ENCODE data around the gene TCF25.

TCF25 gene

DNA sequence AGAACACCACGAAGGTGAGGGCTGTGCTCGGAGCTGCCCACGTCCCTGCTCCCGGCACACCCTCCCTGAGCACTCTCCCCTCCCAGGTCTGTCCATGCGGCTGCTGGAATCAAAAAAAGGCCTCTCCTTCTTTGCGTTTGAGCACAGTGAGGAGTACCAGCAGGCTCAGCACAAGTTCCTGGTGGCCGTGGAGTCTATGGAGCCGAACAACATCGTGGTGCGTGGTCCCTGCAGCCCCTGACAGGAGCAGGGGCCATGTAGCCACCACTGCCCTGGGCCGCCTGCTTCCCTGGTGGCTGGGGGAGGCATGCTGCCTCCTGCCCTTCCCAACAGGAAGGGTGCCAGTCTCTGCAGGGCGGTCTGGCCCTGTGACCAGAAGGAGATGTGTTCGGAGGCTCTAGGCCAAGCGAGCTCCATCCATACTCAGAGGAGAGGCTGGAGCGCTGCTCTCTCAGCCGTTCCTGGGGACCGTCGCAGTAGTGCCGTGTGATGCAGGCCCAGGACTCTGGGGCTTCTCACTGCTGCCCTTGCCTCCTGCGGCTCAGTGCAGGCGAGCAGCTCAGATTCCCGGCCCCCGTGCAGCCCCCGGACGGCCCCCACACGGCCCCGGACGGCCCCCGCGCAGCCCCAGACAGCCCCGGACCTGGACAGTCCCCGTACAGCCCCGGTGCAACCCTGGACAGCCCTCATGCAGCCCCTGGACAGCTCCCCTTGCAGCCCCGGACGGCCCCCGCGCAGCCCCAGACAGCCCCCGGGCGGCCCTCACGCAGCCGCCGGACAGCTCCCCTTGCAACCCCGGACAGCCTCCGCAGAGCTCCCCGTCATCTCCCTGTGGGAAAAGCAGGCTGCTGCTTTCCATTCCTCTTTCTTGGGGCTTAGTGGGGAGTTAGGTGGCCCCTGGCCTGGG, 20.5 kb downstream of the TCF25 start:
- H3K27ac ChIP-seq (ENCODE audit: low read depth, low read length): no peak overlapping the region
- H3K9ac ChIP-seq (ENCODE audit: low read length): no peak overlapping the region
- peaks cover 51% of the 10 kb centered on the region for H3K36me3 ChIP-seq (ENCODE audit: control insufficient read depth, insufficient read depth, low read length)
- H3K4me1 ChIP-seq (ENCODE audit: control insufficient read depth, insufficient read depth, low read length): no peaks in the 10 kb centered on the region
- no peak overlapping the region for H3K4me3 ChIP-seq (ENCODE audit: low read length)
- no peaks in the 10 kb centered on the region for H3K27me3 ChIP-seq (ENCODE audit: control insufficient read depth, insufficient read depth, low read length)

DNA sequence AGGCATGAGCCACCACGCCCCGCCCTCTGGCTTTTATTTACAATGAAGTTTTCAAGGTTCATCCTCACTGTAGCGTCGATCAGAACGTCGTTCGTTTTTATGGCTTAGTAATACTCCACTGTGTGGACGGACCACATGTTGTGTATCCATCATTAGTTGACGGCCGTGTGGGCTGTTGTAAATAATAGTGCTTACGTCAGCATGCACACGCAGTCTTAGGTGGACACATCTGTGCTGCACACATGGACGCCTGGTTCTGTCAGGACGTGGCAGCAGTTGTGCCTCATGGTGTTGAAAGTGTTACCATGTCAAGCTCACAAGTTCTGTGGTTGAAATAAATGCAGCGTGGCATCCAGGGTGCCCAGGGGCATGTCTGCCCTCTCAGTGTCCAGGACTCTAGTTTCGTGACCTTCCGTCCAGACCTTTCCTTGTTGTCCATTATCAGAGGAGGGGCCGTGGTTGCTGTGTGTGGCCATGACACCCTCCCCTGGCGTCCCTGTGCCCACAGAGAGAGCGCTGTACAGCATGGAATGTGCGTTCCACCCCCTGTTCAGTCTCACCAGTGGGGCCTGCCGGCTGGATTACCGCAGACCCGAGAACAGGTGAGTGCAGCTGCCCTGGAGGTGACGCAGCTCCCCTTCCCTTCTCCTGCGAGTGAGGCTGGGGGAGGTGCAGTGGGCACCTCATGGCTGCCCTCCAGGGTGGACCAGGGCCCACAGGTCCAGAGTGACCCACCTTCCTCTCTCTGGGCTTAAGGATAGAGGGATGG, 22.3 kb downstream of the TCF25 start:
- Histone ChIP-seq H3K4me1 (ENCODE audit: control insufficient read depth, insufficient read depth, low read length) (no peaks in the 10 kb centered on the region), H3K36me3 (ENCODE audit: control insufficient read depth, insufficient read depth, low read length) (peaks cover 57% of the 10 kb centered on the region), H3K27me3 (ENCODE audit: control insufficient read depth, insufficient read depth, low read length) (no peaks in the 10 kb centered on the region), H3K9ac (ENCODE audit: low read length) (no peak overlapping the region), H3K4me3 (ENCODE audit: low read length) (no peak overlapping the region), H3K27ac (ENCODE audit: low read depth, low read length) (no peak overlapping the region)

DNA sequence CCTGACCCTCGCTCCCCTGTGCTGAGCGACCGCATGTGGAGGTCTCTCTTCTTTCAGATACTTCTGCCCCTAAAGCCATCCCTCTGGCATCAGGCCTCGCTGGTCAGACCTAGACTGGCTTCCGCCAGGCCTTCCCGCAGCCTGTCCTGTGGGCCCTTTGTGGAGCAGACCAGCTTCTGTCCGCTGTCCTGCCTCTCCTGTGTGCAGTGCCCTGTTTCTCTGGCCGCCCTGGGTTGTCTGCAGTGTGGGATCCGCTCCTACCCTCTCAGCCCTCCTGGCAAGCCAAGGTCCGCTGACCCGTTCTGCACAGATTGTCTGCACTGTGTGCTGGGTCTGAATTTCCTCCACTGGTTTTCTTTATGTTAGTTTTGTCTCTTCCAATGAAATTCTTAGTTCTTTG, 23.8 kb downstream of the TCF25 start:
- H3K4me3 ChIP-seq (ENCODE audit: low read length): no peak overlapping the region
- no peaks in the 10 kb centered on the region for H3K27me3 ChIP-seq (ENCODE audit: control insufficient read depth, insufficient read depth, low read length)
- H3K9ac ChIP-seq (ENCODE audit: low read length): no peak overlapping the region
- H3K27ac ChIP-seq (ENCODE audit: low read depth, low read length): no peak overlapping the region
- peaks cover 53% of the 10 kb centered on the region for H3K36me3 ChIP-seq (ENCODE audit: control insufficient read depth, insufficient read depth, low read length)
- H3K4me1 ChIP-seq (ENCODE audit: control insufficient read depth, insufficient read depth, low read length): no peaks in the 10 kb centered on the region

DNA sequence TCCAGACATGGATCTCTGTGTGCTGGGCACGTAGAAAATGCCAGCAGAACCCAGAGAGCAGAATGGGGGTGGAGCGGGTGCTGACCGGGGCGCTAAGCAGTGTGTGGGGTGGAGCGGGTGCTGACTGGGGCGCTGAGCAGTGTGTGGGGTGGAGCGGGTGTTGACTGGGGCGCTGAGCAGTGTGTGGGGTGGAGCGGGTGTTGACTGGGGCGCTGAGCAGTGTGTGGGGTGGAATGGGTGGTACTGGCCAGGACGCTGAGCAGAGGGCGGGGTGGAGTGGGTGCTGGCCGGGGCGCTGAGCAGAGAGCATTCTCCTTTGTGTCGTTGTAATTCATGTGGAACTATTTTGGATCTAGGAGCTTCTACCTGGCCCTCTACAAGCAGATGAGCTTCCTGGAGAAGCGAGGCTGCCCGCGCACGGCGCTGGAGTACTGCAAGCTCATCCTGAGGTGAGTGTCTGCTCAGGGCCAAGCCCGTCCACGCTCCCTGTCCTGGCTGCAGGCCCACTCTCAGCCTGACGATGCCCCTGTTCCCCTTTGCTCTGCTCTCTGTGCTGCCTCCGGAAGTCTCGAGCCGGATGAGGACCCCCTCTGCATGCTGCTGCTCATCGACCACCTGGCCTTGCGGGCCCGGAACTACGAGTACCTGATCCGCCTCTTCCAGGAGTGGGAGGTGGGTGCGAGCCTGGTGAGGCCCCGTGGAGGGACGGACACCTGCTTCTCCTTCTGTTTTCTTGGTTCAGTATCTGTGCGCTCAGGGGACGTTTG, 25.0 kb downstream of the TCF25 start:
- Histone ChIP-seq H3K4me3 (ENCODE audit: low read length) (no peak overlapping the region), H3K36me3 (ENCODE audit: control insufficient read depth, insufficient read depth, low read length) (peaks cover 48% of the 10 kb centered on the region), H3K4me1 (ENCODE audit: control insufficient read depth, insufficient read depth, low read length) (no peaks in the 10 kb centered on the region), H3K27ac (ENCODE audit: low read depth, low read length) (no peak overlapping the region), H3K27me3 (ENCODE audit: control insufficient read depth, insufficient read depth, low read length) (no peaks in the 10 kb centered on the region), H3K9ac (ENCODE audit: low read length) (no peak overlapping the region)

DNA sequence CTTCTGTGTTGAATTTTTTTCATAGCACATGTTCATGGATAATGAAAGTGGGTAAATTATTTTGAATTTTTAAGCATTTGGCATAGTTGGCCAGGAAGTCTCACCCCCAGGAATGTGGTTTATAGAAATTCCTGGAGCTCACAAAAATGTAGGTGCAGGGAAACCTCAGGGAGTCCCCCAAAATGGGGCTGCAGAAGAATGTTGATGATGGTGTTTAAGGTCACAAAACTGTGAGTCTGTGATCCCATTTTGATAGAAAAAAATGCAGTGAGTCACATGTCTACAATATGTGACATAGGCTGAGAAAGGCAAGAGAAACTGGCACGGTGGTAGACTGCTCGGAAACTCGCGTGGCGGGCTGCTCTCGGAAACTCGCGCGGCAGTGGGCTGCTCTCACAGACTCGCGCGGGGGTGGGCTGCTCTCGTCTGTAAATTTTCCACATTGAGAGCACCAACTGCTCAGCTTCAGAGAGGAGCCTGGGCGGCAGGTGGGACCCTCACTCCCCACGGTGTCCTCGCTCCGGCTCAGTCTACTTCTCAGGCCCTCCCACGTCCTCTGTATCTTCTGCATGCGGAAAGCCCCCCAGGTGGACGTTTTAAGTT, 26.6 kb downstream of the TCF25 start:
- Histone ChIP-seq H3K9ac (ENCODE audit: low read length) (no peak overlapping the region), H3K27ac (ENCODE audit: low read depth, low read length) (no peak overlapping the region), H3K27me3 (ENCODE audit: control insufficient read depth, insufficient read depth, low read length) (no peaks in the 10 kb centered on the region), H3K4me3 (ENCODE audit: low read length) (no peak overlapping the region), H3K4me1 (ENCODE audit: control insufficient read depth, insufficient read depth, low read length) (no peaks in the 10 kb centered on the region), H3K36me3 (ENCODE audit: control insufficient read depth, insufficient read depth, low read length) (peaks cover 48% of the 10 kb centered on the region)

DNA sequence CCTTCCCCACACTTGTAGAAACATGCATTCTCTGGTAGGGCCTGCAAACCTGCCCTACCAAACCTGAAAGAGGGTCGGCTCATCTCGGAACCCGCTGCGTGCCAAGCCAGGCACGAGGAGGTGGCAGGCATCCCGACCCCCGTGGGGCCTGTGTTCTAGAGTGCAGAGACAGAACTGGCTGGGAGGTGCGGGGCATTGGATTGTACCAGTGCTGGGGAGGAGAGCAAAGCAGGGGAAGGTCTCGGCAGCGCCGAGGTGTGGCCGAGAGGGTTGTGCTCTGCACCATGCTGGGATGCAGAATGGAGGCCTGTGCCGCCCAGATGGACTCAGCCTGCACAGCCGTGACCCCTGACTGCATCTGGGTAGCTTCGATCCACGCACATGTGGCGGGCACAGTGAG, 27.5 kb downstream of the TCF25 start:
- Histone ChIP-seq H3K4me1 (ENCODE audit: control insufficient read depth, insufficient read depth, low read length) (no peaks in the 10 kb centered on the region), H3K9ac (ENCODE audit: low read length) (no peak overlapping the region), H3K27ac (ENCODE audit: low read depth, low read length) (no peak overlapping the region), H3K27me3 (ENCODE audit: control insufficient read depth, insufficient read depth, low read length) (no peaks in the 10 kb centered on the region), H3K36me3 (ENCODE audit: control insufficient read depth, insufficient read depth, low read length) (peaks cover 48% of the 10 kb centered on the region), H3K4me3 (ENCODE audit: low read length) (no peak overlapping the region)

DNA sequence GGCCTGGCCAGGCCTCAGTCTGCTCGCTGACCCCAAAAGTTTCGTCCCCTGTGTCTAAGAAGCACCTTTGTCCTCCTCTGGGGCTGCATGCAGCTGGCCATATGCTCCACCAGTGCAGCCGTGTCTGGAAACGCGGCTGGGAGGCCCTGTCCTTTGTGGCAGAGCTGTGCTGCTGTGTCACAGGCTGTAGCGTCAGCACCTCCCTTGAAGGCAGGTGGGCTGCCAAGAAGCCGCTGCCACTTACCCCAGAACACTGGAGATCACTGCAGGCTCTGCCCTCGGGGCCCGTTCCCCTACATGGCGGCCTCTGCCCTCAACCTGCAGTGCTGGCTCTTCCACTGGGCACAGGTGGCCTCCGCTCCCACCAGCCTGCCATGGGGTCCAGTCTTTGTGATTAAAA, 29.6 kb downstream of the TCF25 start:
- H3K36me3 ChIP-seq (ENCODE audit: control insufficient read depth, insufficient read depth, low read length): peaks cover 52% of the 10 kb centered on the region
- H3K9ac ChIP-seq (ENCODE audit: low read length): no peak overlapping the region
- no peaks in the 10 kb centered on the region for H3K27me3 ChIP-seq (ENCODE audit: control insufficient read depth, insufficient read depth, low read length)
- H3K4me3 ChIP-seq (ENCODE audit: low read length): no peak overlapping the region
- H3K27ac ChIP-seq (ENCODE audit: low read depth, low read length): no peak overlapping the region
- H3K4me1 ChIP-seq (ENCODE audit: control insufficient read depth, insufficient read depth, low read length): no peaks in the 10 kb centered on the region

DNA sequence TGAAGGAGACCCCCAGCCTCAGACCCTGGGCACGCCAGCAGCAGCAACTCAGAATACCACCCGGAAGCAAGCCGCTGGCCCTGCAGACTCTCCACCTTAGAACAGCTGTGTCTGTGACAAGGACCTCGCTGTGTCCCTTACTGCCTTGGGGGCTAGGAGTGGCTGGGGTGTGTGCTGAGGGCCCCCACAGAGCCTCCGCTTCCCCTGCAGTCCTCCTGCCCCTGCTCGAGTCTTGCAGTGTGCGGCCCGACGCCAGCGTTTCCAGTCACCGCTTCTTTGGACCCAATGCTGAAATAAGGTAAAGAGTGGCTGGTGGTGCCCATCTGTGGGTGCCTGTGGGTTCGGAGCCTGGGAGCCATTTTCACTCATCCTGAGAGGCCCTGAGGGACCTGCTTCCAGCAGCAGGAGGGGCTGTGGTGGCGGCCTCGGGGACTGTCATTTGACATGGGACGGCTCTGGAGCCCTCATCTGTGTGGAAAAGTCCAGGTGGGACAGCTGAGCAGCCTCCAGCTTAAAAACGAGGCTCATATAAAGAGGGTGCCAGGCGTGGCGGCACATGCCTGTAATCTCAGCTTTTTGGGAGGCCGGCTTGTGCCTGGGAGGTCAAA, 30.6 kb downstream of the TCF25 start:
- H3K36me3 ChIP-seq (ENCODE audit: control insufficient read depth, insufficient read depth, low read length): peaks cover 48% of the 10 kb centered on the region

DNA sequence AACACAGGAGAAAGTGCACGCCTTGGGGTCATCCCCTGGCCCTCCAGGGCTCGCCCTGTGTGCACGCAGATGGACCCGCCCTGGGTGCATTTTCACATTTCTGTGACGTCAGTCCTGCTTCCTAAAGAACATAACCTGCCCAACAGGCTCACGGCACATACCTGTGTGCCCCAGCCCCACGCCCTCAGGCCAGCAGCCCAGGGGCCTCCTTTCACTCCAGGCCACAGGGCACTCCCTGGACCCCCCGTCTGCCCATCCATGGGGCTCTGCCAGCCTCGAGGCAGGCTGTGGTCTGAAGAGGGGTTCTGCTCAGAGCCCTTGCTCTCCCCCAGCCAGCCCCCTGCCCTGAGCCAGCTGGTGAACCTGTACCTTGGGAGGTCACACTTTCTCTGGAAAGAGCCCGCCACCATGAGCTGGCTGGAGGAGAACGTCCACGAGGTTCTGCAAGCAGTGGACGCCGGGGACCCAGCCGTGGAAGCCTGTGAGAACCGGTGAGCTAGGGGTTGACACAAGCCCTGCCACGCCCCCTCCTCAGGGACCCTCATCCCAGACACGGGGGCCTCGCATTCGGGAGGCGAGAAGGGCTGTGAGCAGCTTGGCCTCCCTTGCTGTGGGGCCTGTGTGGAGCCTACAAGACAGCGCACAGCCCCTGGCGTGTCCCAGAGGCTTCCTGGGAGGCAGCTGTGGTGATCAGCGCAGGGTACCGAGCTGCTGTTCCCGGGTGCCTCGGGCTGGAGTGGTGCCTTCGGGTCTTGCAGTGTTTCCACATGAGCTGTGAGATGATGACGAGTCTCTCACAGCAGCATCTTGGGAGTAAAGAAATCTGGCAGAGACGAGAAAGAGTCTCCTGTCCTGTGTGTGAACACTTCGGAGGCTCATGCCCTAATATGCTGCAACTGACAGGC, 31.5 kb downstream of the TCF25 start:
- no peak overlapping the region for H3K4me3 ChIP-seq (ENCODE audit: low read length)
- H3K36me3 ChIP-seq (ENCODE audit: control insufficient read depth, insufficient read depth, low read length): peaks cover 45% of the 10 kb centered on the region
- H3K27ac ChIP-seq (ENCODE audit: low read depth, low read length): no peak overlapping the region

More for the DNA sequence above, 30.6 kb downstream of the TCF25 start:
- Histone ChIP-seq H3K27me3 (ENCODE audit: control insufficient read depth, insufficient read depth, low read length) (no peaks in the 10 kb centered on the region), H3K27ac (ENCODE audit: low read depth, low read length) (no peak overlapping the region), H3K9ac (ENCODE audit: low read length) (no peak overlapping the region), H3K4me1 (ENCODE audit: control insufficient read depth, insufficient read depth, low read length) (no peaks in the 10 kb centered on the region), H3K4me3 (ENCODE audit: low read length) (no peak overlapping the region)

DNA sequence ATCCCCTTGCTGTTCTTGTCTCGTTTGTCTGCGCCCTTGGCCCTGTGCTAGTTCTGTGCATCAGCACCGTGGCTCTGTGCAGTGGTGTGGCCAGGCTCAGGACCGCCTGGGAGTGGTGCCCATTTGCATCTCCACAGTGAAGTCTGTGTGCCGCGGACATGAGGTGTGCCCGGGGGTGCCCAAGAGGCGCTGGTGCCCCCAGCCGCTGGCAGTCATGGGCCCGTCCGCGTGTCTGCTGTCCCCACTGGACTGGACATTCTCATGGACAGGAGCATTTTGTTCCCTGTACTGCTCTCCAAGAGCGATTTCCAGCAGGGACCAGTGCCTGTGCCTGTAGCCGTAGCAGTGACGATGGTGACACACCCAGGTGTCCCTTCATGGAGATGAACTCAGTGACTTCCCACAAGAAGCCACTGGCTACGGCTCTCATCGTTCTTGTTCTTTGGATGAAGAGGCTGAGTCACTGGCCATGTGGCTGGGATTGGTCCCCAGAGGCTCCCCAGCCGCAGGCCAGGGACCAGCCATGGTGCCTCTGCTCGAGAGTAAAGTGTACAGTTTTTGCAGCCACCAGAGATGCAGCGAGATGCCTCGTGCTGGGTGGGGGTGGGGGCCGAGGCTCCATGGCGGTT, 32.2 kb downstream of the TCF25 start:
- Histone ChIP-seq H3K36me3 (ENCODE audit: control insufficient read depth, insufficient read depth, low read length) (peaks cover 40% of the 10 kb centered on the region), H3K27me3 (ENCODE audit: control insufficient read depth, insufficient read depth, low read length) (no peaks in the 10 kb centered on the region), H3K27ac (ENCODE audit: low read depth, low read length) (no peak overlapping the region), H3K4me1 (ENCODE audit: control insufficient read depth, insufficient read depth, low read length) (no peaks in the 10 kb centered on the region), H3K4me3 (ENCODE audit: low read length) (no peak overlapping the region), H3K9ac (ENCODE audit: low read length) (no peak overlapping the region)

More for the DNA sequence above, 31.5 kb downstream of the TCF25 start:
- H3K4me1 ChIP-seq (ENCODE audit: control insufficient read depth, insufficient read depth, low read length): no peaks in the 10 kb centered on the region
- H3K27me3 ChIP-seq (ENCODE audit: control insufficient read depth, insufficient read depth, low read length): no peaks in the 10 kb centered on the region
- no peak overlapping the region for H3K9ac ChIP-seq (ENCODE audit: low read length)
